Uterus (tissue), 2 donors: ENCODE measurements around the gene MED16.
"Not testable (repeated sequence)": the region's sequence is repeated elsewhere in the genome, so short reads cannot be mapped to it uniquely, and the experiment has no call there.

Experiments used
- POLR2A ChIP-seq, 2 donors: fragments of 450-650 bp; IDR thresholded peaks; one replicate each; pipeline ENCODE4 v1.6.1; 2016; ENCODE audit warnings: antibody characterized with exemption in 2 of 2, mild to moderate bottlenecking in 1 of 2, moderate library complexity in 1 of 2
- TF ChIP-seq, protein P1 (sequence below), 4 experiments: fragments of 200-600 bp in 2 of 4; fragments of 450-650 bp in 2 of 4; sonication (generic) in 2 of 4; IDR thresholded peaks; one replicate each; pipeline ENCODE4 v1.5.1; 2016 to 2019; ENCODE audit warnings: antibody characterized with exemption in 4 of 4, mild to moderate bottlenecking in 2 of 4, moderate library complexity in 1 of 4

DNA sequence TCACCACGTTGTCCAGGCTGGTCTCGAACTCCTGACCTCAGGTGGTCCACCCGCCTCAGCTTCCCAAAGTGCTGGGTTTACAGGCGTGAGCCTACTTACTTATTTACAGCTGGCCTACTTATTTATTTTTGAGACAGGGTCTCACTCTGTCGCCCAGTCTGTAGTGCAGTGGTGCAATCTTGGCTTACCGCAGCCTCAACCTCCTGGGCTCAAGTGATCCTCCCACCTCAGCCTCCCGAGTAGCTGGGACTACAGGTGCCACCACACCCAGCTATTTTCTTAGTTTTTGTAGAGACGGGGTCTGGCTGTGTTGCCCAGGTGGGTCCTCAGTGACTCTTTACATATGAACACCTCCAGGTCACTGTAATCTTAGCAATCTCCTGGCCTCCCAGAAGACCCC, 43.8 kb downstream of the MED16 start:
- TF ChIP-seq POLR2A (IDR thresholded peaks at IDR 0.05): not testable (repeated sequence)
- TF ChIP-seq, protein P1, sequence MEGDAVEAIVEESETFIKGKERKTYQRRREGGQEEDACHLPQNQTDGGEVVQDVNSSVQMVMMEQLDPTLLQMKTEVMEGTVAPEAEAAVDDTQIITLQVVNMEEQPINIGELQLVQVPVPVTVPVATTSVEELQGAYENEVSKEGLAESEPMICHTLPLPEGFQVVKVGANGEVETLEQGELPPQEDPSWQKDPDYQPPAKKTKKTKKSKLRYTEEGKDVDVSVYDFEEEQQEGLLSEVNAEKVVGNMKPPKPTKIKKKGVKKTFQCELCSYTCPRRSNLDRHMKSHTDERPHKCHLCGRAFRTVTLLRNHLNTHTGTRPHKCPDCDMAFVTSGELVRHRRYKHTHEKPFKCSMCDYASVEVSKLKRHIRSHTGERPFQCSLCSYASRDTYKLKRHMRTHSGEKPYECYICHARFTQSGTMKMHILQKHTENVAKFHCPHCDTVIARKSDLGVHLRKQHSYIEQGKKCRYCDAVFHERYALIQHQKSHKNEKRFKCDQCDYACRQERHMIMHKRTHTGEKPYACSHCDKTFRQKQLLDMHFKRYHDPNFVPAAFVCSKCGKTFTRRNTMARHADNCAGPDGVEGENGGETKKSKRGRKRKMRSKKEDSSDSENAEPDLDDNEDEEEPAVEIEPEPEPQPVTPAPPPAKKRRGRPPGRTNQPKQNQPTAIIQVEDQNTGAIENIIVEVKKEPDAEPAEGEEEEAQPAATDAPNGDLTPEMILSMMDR (IDR thresholded peaks at IDR 0.05): not testable (repeated sequence)
